DND-41 (cell line): ENCODE data around the gene SEC16A.

Experiments used
- CTCF ChIP-seq: IDR thresholded peaks from 2 replicates; pipeline ENCODE4 v1.5.1; 2012; ENCODE audit warnings: borderline replicate concordance, low read length, moderate library complexity, mild to moderate bottlenecking; ENCODE audit not compliant: poor library complexity, severe bottlenecking; ENCODE audit errors: extremely low read depth
- EZH2 ChIP-seq: IDR thresholded peaks from 3 replicates; pipeline ENCODE4 v1.6.1; 2012; ENCODE audit warnings: borderline replicate concordance, low read depth, mild to moderate bottlenecking, moderate library complexity, low read length, inconsistent platforms; ENCODE audit not compliant: severe bottlenecking

DNA sequence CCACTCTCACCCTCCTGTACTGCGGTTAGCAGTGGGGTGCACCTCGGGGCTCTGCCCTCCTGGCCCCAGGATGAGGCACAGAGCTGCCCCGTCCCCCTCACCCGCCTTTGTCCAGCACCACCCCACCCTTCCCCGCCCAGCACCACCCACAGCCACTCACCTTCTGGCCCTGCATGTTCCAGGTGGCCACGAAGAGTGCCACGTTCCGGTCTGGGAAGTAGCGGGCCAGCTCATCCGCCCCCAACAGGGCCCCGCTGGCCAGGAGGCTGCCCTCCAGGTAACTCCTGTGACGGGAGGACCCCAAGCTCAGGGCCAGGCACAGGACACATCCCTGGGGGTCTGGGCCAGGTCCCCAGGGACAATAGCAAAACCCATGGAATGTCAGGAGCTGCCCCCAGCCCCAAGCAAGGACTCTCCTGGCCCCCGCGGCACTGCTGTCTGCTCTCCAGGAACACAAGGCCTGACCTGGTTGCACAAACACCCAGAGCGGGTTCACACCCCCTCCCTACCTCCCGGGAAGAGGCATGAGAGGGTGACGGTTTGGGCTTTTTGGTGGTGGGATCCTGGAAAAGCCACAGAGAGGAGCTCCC lies 48.2 kb downstream of the SEC16A start:
- TF ChIP-seq CTCF, result no peak
- no peak for TF ChIP-seq EZH2
